Activated naive CD4-positive, alpha-beta T cell (primary cell): ENCODE measurements around the gene IFT88.

Experiments
- DNase-seq, 4 experiments: peaks; one replicate each; lab custom pipeline; 2025; lab: John Stamatoyannopoulos, UW

The IFT88 gene, protein sequence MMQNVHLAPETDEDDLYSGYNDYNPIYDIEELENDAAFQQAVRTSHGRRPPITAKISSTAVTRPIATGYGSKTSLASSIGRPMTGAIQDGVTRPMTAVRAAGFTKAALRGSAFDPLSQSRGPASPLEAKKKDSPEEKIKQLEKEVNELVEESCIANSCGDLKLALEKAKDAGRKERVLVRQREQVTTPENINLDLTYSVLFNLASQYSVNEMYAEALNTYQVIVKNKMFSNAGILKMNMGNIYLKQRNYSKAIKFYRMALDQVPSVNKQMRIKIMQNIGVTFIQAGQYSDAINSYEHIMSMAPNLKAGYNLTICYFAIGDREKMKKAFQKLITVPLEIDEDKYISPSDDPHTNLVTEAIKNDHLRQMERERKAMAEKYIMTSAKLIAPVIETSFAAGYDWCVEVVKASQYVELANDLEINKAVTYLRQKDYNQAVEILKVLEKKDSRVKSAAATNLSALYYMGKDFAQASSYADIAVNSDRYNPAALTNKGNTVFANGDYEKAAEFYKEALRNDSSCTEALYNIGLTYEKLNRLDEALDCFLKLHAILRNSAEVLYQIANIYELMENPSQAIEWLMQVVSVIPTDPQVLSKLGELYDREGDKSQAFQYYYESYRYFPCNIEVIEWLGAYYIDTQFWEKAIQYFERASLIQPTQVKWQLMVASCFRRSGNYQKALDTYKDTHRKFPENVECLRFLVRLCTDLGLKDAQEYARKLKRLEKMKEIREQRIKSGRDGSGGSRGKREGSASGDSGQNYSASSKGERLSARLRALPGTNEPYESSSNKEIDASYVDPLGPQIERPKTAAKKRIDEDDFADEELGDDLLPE

DNA sequence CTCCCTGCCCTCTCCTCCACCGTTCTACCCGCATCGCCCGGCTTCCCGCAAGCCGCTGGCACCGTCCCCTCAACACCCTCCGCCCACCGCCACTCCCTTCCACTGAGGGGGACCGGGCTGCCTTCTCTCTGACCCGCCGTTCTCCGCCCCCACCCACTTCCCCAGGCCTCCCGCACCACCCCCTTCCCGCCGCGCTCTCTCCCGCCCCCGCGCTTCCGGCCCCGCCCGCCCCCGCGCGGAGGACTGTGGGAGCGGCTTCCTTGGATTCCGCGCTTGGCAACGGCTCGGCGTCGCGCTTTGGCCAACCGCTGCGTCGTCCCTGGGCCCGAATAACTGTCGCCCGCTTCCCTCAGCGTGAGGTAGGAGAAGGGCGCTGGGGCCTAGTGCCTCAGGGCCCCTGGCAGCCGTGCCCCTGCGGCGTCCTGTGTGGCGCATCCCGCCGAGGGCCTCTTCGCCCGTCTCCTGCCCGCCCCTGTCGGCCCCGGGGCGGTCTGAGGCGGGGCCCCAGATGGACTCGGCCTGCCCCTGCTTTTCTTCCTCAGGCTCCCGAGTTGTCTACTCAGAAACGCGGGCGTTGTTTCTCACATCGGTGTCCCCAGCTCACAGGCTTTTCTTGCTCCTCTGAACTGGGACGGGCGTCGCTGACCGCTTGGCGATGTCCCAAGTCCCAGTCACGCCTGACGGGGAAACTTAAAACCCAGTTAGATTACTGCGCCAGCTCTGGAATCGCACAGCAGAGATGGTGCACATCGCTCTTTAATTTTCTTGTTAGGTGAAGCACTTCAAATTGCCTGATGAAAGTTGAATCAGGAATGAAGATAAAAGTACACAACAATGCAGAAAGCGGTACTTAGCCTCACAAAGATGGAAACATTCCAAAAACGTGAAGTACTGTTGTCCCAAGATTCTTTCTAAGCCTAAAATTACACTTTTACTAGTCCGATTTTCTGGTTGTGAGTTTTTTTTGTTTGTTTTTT lies at the start of gene IFT88:
Gene IFT88, plus strand, starts transcription at position 260 of the 977 bp plus-strand sequence. CDS start 7,229 bp downstream, outside the sequence.
- peak; percentile 22 to 74 (median 42) for DNase-seq

- DNase-seq: no peak
These were observed 48.3 kb upstream of the IFT88 start for GRCh38 chr13:20518660-20519100.

DNA sequence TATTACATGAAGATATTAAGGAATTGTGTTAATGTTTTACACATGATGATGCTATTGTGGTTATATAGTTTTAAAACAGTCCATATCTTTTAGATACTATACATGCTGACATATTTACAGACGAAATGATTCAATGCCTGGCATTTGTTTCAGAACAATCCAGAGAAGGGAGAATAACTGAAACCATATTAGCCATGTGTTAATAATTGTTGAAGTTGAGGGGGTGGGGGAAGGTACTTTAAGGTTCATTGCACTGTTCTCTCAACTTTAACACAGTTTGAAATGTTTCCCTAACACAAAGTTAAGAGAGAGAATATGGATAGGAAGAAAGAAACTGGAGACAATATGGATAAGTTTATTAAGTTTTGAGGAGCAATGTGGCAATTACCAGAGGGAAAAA lies 47.1 kb upstream of the IFT88 start:
- DNase-seq: no peak

- no peak for DNase-seq
These were observed 45.4 kb upstream of the IFT88 start for GRCh38 chr13:20521364-20522115.

- DNase-seq: peak in 1 of 4 experiments; percentile 19
These were observed 41.8 kb upstream of the IFT88 start for GRCh38 chr13:20525144-20525600.

DNA sequence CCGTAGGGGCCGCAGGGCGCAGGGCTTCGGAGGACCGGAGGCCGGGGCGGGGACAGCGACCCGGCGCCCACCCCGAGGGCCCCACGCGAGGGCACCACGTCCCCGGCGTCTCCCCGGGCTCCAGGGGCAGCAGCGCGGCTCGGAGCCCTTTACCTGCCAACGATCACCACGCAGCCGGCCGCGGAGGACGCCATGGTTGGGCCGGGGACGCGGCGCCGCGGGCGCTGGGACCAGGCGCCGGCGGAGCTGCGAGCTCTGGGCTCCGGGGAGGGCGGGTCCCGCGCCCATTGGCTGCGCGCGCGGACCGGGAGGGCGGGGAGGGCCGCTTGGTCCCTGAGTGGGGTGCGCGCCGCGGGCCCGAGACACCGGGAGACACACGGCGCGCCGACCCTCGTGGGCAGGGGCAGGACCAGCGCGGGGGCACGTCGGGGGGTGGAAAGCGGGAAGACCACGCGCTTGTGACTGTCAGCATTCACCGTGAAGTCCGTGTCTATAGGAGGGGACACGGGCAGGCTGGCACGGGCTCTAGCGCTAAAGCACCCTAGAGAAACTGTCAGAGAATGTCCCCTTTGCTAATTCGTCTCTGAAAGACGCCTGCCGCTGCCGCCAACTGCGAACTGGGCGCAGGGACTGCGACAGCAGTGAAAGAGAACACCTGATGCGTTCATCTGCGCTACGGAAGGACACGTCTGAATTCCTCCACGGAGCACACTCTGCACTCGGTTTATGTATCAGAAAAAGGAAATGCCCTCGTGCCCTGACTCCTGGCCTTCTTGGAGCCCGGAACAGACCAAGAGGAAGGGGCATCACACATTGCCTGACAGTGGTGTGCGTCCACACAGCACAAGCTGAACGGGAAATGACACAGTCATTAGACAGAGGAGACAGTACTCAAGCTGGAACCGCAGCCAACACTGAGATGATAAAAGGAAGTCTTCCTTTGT lies 41.1 kb upstream of the IFT88 start, which contains the start of gene CRYL1:
Gene CRYL1, minus strand, starts transcription at position 257 of the 944 bp plus-strand sequence. Its CDS starts 63 bp downstream, at position 194.
- peak; percentile 16 to 71 (median 38) for DNase-seq

- DNase-seq: no peak
These were observed 40.3 kb upstream of the IFT88 start for GRCh38 chr13:20526664-20527063.

DNA sequence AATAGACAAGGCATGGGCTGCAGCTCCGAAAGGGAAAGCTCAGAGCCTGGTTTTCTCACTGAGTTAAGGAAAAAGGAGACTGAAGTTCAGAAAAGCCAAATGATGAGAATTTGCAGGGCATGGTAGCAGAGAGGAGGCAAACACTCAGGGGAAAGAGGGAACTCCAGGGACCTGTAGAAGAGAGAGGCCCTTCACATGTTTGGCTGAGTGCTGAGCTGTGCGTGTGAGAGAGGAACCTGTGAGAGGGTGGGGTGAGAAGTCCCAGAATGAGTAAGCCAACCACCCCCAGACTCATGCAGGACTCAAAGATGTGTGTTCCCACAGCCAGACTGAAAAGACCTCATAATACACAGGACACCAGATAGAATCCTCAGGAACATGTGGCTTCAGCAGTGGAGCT lies 38.5 kb upstream of the IFT88 start:
- DNase-seq: no peak

GRCh38 chr13:20534038-20534608 lies 32.8 kb upstream of the IFT88 start:
- no peak for DNase-seq

DNA sequence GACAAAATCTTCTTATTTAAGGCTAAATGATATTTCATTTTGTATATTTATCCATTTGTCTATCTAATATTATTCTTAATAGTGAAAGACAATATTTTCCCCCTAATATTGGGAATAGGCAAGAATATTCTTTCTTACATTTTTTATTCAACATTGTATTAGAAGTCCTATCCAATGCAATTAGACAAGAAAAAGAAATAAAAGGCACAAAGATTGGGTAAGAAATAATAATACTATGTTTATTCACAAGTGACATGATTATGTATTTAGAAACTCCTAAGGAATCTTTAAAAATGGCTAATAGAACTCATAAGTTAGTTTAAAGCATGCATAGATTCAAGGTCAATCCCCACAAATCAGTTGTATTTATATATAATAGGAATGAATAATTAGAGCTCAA lies 30.0 kb upstream of the IFT88 start:
- DNase-seq: no peak

GRCh38 chr13:20544201-20544923 lies 22.6 kb upstream of the IFT88 start:
- no peak for DNase-seq

DNA sequence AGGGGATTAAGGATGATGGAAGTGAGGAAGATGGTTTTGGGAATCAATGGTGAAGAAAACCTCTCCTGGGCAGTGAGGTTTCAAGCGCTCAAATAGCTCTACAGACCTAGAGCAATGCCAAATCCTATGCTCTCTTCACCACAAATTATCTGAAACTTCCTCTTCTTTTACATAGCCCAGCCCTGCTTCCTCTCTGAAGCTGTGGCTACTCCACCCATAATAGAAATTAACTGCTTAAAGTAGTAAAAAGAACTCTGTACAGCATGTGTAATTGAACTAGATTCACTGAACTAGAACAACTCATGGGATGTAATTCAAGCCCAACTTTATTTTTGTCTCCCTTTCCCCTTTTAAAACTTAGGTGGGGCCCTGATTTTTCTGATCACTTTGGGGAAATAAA lies 20.4 kb upstream of the IFT88 start:
- DNase-seq: no peak

DNA sequence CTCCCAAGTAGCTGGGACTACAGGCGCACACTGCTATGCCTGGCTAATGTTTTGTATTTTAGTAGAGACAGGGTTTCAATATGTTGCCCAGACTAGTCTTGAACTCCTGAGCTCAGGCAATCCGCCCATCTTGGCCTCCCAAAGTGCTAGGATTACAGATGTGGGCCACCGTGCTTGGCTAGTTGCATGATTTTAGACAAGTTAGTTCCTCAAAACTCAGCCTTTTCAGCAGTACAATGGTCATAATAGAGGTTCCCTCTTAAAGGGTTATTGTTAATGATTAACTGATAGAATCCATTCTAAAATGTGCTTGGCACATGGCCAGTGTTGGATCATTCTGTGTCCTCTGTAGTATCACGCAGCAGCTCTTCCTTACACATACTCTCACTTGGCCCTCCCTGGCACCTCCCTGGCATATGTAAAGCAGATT lies 19.5 kb upstream of the IFT88 start:
- no peak for DNase-seq

DNA sequence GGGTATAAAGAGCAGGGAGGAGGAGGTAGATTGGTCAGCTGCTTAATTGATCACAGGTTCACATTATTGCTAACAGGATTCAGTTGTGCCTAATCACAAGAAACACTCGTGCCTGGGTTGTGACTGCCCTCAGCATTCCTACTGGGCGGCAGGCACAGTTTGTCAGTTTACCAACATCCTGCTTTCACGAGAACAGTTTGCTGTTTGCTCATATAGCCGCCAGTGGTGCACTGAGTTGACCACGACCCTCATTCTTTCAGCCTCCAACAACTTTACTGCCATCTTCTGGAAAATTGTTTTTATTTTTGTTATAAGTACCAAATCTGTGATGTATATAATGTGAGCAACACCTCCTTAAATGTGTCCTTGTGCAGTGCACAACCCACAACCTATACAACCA lies 16.2 kb upstream of the IFT88 start:
- no peak for DNase-seq

- DNase-seq: no peak
These were observed 13.6 kb upstream of the IFT88 start for GRCh38 chr13:20553311-20553710.

- DNase-seq: no peak
These were observed 8.0 kb upstream of the IFT88 start for GRCh38 chr13:20558982-20559381.

DNA sequence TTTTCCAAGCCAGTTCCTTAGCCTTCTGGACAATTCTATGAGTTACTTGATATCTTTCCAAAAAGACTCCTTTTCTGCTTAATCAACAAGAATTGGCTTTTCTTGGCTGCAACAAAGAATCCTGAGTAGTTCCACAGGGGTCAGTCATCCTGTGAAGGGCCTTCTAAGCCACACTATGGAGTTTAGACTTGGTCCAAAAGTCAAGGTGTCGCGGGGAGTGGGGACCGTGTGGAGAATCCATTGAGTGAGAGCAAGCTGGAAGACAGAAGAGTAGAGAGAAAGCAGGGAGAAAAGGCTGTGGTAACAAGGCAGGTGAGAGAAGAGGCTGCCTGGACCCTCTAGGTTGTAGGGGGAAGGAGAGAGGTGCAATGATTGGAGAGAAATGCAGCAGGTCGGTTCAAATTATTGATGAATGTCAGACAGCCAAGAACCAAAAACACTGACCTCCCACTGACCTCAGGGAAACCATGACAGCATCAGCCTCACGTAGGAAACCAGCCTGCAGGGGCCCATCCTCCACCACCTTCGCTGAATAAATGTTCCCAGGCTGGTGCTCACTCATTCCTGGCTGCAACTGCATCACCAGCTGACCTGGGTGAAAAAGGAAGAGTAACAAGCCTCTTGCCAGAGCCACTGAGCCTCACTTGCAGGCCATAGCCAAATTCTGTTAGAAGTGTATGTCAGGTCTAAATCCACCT lies 7.1 kb upstream of the IFT88 start:
- no peak for DNase-seq

DNA sequence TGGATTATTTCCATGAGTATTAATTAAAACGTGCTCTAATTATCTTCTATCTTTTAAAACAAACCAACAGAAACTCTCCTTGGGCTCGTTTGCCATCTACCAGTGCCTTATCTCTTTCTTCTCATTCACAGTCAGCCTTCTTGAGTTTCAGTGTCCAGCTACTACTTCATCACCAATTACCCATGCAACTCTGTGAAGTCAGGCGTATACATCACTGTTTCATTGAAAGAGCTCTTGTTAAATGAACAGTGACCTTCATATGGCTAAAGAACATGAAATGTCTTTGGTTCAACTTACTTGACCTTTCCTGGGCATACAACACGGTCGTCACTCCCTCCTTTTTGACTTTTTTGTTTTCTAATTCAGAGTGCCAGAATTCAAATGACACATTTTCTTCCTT lies 5.2 kb upstream of the IFT88 start:
- DNase-seq: no peak
